GM18508 (cell line): ENCODE measurements around the gene PID1.

Experiments used
- ATAC-seq: cut with Tn5 transposase; IDR thresholded peaks from one replicate; pipeline ENCODE4 v1.9.1; 2021; ENCODE audit warnings: moderate number of reproducible peaks; ENCODE audit not compliant: insufficient read depth, unreplicated experiment

The PID1 gene

DNA sequence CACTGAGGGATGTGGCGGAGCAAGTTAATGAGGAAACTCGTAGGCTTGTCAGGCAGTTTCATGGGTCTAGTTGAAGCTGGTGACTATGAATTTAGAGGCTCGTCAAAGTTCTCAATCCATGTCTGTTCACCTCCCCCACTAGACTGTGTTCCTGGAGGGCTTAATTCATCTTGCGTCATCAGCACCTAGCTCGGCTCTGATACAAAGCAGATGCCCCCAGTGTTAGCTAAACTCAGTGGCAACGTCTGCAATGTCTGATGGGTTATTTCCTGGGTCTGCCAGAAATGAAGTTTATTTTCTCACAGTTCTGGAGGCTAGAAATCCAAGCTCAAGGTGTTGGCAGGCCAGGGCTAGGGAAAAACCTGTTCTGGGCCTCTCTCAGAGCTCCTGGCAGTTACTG, 140.6 kb downstream of the PID1 start:
- no peak for ATAC-seq

DNA sequence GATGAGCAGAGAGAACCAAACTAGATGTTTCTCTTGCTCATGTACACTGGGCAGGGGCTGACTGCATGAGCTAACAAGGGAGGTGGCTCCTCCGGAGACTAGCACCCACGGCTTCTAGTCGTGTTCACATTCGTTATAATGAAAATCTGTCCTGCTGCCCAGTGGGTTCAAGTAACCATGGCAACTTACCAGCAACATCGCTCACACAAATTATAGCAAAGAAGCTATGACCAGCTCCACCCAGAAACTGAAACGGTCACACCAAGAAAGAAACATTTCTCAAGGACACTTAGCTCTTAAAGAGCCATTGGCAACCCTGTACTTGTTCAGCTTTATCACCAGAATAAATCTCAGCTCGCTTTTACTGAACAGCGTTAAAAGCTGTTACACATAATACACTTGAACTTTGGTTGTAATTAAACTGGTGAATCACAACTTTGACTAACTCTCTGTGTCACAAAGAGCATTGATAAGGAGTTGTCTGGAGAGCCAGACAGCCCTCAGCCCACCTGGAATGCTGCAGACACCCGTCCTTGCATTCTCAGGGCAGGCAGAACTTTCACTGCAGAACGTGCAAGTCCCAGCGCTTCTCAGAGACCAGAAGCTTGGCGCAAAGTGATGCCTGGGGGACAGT, 141.2 kb downstream of the PID1 start:
- no peak for ATAC-seq

DNA sequence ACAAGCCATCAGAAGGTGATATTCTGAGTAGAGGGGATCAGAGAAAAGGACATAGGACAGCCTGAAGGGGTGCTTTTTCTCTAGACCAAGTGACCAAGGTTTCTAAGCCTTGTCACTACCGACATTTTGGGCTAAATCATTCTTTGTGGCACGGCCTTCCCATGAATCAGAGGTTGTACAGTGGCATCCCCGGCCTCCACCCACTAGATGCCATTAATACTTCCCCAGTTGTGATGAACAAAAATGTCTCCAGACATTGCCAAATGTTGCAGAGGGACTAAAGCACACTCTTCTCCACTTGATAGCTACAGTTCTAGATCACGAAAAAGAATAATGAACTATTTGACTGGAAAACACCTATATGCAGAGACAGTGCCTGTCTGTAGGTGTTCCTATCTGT, 143.6 kb downstream of the PID1 start:
- no peak for ATAC-seq

DNA sequence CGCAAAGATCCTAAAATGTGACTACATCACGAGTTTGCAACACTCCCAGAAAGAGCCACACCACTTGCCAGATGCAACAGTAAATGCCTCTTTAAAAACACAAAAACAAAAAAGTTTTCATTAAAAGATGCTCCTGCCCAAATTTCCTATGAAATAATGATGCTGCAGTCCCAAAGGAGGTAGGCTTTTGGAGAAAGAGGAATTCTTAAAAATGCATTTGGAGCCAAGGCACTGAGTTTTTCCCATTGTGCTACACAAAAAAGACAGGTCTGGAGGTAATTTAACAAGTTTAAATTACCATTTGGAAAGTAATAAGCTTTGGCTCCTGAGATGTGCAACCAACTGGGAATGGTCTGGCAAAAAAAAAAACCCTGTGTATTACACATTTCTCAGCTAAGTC, 145.0 kb downstream of the PID1 start:
- no peak for ATAC-seq

DNA sequence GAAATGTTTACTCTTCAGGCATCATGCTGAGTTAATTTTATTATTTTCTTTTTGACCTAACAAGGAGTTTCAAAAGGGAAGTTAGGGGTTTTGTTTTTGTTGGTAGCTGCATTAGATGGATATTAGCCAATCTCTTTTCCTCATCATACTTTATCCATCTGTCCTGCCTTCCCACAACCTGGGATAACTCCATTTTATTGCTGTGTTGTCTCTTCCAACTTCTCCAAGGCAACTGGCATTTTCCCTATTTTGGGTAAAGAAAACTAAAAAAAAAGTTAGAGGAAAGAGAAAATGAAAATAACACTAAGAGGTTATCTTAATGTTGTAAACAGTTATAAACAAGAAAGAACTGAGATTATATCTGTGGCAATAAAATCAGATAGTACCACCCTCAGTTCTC, 147.0 kb downstream of the PID1 start:
- ATAC-seq, result no peak

DNA sequence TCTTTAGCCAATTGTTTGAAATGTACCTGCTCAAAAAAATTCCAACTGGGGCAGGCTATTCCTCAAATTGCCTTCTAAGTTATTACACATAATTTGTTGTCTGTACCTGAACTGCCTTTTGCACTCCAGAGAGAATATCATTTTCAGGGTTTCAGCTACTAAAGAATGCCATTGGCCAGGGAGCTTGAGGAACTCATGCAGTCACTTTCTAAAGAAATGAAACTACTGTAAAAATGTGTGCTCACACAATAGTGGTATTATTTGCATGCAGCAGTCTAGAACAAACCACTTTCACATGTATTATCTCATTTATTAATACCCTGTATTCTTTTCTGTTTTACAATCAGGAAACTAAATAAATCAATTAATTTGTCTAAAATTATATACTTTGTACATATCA, 152.2 kb downstream of the PID1 start:
- no peak for ATAC-seq

DNA sequence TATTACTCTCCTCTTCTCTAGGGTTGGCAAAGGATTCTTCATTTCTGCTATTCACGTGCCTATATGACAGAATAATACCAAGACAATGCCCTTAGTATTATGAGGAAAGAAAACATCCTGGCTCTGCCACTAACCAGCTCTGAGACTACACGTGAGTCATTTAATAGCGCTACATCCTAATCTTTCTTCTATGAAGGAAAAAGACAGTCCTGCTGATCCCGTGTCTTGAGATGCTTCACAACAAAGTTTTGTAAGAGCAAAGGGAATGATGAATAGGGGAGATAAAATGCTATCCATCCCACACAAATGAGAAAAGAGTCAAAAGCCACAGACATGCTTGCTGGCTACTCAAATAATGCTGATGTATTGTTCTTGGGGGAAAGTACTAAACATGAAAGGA, 152.8 kb downstream of the PID1 start:
- ATAC-seq, result no peak

DNA sequence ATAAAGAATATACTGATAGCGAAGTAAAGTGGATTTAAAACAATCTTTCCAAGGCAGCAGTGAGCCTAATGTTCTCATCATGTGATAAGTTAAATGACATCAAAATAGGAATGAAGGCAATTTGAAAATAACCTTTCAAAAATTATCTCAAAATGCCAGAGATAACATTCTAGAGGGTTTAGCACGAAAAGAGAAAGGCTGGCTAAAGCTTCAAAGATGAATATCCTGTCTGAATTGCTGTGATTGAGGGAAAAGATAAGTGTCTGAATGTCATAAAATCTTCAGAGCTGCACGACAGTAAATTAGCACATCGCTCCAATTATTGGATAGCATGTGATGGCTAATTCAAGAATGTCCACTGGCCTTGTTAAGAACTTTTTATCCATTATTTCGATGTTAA, 159.3 kb downstream of the PID1 start:
- no peak for ATAC-seq

DNA sequence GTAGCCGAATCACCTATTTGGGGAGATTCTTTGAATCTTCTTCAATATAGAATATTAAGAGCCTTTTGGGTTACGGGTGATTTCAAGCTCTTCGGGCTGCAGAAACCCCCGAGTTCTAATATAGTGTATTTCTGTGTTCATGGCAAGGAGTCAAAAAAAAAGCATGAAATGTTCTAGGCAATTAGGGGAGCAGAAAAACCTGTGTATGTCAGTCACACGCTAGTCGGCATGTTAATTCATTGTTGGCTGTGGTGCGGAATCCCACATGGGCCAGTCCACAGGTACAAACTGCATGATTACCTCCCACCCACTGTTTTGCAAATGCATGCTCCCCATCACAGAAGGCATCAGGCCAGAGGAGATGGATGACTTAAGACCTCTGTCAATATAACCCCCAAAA, 161.9 kb downstream of the PID1 start:
- no peak for ATAC-seq

DNA sequence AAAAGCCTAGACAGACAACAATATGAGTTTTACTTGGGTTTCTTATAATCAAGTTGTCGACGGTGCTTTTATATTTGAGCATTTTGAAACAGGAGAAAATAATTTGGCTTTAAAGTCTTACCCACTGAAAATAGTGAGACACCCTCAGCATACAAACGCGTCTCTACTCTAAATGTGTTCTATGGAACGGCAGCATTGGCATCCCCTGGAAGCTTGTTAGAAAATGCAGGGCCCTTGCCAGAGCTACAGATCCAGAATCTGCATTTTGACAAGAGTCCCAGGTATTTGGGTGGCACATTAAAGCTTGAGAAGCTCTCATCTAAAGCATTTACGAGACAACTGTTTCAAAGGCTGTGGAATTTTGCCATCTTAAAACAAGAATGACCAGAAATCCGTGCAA, 163.5 kb downstream of the PID1 start:
- no peak for ATAC-seq

DNA sequence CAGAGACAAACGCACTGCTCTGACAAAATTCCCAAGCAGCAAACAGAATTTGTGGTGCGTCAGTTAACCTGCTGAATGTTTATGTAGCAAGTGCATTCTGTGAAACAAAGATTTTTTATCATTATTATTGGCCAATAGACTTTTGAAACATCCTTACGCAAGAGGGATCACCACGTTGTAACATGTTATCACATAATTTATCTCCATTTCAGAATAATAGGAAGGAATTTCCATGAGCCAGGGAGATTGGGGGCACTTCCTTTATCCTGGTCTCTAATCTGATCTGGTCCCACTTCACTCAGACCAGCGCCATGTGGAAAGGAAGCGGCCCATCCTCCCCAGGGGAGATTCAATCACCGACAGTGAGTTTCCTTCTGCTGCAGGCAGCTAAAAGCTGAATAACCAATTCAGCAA, 166.1 kb downstream of the PID1 start:
- ATAC-seq, result no peak

DNA sequence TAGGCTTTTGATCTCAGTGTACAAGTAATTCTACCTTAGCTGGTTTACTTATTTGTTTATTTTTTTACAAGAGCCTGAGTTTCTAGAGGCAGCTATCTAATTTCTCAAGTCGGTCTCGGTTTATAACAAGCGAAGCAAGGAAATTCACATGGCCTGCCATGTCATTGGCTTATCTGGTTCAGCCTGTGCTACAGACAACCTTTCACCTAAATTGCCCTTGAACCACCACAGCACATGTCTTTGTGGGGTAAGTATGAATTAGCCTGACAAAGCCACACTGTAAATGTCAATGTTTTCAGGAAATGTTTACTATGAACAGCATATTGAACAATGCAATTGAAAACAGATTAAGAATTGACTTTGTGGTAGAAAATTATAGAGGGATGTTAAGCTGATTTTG, 167.1 kb downstream of the PID1 start:
- no peak for ATAC-seq

DNA sequence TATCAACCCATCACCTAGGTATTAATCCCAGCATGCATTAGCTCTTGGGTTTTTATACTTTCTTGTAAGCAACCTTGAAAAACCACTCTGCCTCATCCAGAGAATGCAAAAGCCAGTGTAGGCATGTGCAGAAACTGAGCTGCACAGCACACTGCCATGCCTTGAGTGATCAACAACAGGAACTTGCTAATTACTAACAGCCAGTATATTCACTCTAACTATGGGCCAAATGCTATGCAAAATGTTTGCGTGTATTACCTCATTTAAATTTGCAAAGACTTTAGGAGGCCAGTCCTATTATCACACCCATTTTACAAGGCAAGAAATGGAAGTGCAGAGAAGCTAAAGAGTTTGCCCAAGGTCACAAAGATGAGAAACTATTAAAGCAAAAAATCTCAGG, 169.8 kb downstream of the PID1 start:
- no peak for ATAC-seq

DNA sequence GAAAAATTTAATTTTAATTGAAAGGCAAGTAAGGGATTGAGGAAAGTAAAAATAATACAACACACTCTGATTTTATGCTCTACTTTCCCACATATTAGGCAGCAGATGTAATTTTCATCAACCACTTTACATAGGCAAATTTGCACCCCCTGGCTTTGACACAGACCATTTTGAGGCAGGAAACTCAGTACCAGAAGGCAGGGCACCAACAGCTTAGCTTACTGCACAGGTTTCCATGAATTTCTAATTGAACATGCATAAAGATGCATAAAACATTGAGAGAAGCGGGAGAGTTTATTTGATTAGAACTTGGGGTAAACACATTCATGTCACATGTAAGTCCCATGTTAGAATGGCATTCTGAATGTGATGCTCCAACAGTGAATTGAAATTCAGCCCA, 171.9 kb downstream of the PID1 start:
- no peak for ATAC-seq

DNA sequence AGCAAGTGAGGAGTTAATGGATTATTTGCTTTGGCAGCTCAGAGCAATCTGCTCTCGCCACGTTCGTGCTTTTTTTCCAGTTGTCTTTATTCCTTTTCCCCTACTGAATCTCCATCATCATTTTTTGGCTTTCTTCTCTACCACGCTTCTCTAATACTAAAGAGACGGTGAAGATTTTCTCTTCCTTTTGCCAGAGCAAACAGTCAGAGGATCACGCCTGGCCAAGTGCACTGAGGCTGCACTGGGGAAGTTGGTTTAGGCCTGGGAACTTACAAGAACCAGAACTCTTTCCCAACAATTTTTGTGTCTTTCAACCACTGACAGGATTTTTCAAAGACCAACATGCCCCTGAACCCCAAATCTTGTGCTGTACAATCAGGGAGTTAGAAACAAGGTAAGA, 172.3 kb downstream of the PID1 start:
- ATAC-seq, result no peak

DNA sequence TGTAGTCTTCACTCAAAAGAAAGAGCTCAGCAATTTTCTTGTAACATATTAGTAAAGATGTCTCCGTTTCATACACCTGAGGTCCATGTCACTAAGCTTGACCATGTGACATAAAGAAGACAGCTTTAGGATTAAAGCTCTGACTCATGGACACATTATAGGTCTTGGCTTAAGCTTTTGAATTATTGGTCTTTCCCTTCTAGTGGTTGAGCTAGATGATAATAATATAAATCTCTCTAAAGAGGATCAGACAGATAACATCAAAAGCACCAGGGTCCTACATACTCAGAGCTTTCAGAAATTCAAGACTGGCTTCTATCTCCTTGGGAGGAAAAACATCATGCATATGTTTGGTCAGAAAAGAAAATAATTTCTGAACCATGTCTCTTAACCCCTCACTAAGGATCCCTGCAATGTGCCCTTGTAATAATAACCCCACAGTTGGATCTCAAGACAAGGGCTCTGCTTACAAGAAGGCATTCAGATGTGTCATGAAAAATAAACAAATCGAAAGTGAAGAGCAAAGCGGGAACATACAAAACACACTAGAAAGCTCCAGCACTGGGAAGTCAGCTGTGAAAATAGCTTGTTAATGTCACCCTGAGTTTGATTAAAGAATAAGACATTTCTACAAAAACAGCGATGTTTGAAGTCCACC, 174.5 kb downstream of the PID1 start:
- ATAC-seq, result no peak

DNA sequence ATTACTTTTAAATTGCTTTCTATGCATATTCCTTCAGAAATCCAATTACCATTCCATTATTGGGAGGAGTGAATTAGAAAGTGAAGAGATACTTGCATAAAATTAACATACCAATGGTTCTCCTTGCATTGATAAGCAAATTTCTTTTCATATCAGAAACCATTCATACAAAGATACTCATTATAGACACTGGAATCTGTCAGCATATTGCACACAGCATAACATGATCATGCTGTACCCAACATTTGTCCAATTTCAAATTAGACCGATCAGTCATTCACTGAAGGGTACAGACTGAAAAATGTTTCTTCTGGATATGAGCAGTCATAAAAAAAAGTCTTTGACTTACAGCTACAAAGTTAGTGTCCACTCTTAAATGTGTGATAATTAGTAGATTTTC, 175.6 kb downstream of the PID1 start:
- no peak for ATAC-seq

DNA sequence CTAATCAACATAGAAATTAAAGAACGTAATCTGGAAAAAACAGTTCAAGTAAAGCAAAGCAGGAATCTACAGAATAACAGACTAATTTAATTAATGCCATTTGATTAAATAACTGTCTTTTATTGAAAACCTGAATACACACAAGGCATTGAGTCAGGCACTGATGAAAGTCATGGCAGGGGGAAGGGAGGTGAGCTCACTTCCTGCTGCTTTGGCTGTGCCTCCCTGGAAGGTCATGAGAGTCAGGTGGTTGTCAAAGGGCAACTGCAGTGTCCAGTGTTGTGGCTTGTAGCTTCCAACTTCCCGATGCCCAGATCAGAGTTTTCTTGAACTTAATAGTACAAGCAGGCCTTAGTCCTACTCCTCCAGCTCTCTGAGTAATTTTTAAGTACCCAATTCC, 180.9 kb downstream of the PID1 start:
- ATAC-seq, result no peak

DNA sequence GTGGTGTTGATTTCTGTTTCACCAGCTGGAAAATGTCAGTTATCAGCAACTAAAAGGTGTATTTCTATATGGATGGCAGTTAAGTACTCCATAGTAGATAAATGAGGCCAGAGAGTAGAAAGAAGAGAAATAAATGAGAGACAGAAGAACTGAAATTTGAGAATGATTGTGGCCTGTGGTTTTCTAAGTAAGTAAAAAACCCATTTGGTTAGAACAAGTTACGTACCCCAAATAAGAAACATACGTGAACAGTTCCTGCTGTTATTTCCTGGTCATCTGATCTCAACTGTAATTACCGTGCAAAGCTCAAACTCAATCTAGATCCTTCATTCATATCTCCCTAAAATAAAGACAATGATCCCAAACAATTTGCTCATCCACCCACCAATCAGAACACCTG, 181.3 kb downstream of the PID1 start:
- ATAC-seq, result no peak

DNA sequence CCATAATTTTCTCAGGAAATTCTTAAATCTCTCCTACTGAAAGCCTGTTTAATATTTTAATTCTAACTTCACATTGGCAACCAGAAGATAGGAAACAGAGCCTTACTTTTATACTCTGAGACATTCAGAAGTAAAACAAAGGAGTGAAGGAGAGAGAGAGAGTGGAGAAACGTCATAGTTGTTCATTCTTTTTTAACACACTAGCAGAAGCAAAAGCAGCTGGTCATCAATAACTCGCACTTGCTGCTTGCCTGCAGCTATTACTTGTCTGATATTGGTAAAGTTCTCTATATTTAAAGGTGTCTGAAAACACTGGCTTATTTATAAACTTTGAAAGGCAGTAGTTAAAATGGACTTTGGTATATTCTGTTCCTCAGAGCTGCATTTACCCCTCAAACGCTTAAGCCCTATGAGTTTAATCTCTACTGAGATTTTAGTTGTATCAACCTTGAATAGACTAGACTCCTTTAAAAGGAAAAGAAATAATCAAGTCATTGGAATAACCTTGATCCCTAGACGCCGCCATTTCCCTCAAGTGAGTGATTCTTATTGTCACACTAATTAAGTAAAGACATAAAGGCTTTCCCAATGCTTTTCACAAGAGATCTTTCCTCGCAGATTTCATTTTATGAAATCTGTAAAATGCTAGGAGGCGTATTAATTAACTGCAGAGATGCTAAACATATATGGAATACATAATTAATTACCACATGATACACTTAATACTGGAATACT, 182.0 kb downstream of the PID1 start:
- no peak for ATAC-seq

DNA sequence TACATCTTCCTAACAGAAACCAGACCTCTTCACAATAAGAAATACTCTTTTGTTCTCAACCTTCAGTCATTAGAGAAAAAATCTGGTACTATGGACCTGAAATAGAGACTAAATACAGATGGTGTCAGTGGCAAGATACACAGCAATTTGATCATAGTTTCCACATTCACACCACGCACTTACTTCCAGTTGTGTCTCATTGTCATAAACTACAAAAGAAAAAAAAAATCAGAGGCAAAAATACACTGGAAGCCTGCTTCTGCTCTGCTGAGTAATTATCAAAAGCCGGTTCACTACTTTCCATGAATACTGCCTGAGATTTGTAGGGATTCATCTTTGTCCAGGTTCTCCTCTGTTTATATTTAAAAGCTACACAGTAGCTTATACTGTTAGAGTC, 182.6 kb downstream of the PID1 start:
- no peak for ATAC-seq
